ENCODE data around the gene IRF4.

Gene IRF4

DNA sequence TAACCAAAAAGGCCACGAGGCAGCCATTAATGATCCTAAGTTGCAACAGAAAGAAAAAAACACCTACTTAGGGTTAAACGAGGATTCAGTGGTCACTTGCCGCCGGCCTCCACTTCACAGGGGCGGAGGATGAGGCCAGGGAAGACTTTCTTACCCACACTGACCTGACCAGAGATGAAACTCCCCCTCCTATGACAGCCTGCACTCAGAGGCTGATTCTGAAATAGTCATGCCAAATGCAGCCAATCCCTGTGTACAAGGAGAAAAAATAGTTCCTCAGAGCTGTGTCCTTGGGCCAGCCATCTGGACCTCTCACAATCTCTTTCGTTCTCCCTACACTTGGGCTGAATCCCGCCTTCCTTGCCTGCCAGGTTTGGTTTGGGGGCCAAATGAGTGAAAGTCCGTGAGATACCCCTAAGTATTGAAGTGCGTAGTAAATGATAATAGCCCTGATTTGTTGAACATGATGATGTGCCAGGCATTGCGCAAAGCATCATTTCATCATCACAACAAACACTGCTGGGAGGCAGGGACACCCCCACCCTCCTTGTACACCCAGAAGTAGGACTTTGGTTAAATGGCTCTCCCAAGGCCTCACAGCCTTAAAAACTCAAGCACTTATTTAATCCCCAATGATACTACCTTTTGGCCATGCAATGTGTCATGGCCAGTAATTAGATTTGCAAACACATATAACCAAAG lies 3.2 kb upstream of the IRF4 start:
- DNase-seq (ENCODE audit: low read depth): no peak
- TF ChIP-seq, protein P1, sequence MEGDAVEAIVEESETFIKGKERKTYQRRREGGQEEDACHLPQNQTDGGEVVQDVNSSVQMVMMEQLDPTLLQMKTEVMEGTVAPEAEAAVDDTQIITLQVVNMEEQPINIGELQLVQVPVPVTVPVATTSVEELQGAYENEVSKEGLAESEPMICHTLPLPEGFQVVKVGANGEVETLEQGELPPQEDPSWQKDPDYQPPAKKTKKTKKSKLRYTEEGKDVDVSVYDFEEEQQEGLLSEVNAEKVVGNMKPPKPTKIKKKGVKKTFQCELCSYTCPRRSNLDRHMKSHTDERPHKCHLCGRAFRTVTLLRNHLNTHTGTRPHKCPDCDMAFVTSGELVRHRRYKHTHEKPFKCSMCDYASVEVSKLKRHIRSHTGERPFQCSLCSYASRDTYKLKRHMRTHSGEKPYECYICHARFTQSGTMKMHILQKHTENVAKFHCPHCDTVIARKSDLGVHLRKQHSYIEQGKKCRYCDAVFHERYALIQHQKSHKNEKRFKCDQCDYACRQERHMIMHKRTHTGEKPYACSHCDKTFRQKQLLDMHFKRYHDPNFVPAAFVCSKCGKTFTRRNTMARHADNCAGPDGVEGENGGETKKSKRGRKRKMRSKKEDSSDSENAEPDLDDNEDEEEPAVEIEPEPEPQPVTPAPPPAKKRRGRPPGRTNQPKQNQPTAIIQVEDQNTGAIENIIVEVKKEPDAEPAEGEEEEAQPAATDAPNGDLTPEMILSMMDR (IDR thresholded peaks at IDR 0.05; ENCODE audit: control insufficient read depth, extremely low read depth, insufficient read depth): no peak
- no peak overlapping the region for H3K4me3 ChIP-seq (ENCODE audit: low read depth, low read length)

DNA sequence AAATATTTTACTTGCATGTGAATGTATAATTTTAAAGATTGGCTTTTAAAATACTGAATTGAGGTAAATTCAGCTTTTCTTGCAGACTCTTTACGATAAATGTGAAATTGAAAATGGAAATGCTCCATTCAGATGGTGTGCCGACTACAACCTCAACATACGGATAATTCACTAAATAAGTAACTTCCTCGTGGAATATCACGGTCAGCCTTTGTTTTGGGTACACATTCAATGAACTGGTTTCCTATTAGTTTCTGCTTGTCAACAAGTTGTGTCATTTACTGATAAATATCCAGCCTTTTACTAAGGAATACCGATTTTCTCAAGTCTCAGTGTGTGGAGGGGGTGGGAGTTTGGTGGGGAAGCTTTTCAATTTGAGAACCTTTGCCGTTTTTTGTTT lies 2.4 kb upstream of the IRF4 start:
- TF ChIP-seq, protein P1 (IDR thresholded peaks at IDR 0.05; ENCODE audit: control insufficient read depth, extremely low read depth, insufficient read depth): no peak

DNA sequence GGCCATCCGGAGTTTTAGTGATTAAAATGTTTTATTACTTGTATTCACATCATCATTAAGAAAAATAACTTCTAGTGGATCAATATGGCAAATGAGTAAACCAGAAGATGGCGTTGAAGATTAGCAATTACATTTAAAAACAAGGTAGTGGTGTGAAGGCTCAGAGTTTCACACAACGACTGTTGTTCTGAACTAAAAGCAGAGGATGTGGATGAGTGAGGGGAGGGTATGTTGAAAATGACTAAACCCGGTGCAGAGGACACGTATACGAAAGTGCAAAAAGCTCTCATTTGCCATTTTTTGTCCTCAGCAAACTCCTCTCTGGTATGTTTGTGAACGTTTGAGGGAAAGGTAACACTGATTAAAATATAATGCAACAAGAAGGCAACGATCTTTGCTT lies 1.9 kb upstream of the IRF4 start:
- H3K4me3 ChIP-seq (ENCODE audit: low read depth, low read length): no peak overlapping the region
- TF ChIP-seq, protein P1 (IDR thresholded peaks at IDR 0.05; ENCODE audit: control insufficient read depth, extremely low read depth, insufficient read depth): peak; percentile 30; the same call in 1 of the 2 replicates
- no peak for DNase-seq (ENCODE audit: low read depth)

More for the DNA sequence above, 2.4 kb upstream of the IRF4 start:
- no peak overlapping the region for H3K4me3 ChIP-seq (ENCODE audit: low read depth, low read length)
- DNase-seq (ENCODE audit: low read depth): no peak

DNA sequence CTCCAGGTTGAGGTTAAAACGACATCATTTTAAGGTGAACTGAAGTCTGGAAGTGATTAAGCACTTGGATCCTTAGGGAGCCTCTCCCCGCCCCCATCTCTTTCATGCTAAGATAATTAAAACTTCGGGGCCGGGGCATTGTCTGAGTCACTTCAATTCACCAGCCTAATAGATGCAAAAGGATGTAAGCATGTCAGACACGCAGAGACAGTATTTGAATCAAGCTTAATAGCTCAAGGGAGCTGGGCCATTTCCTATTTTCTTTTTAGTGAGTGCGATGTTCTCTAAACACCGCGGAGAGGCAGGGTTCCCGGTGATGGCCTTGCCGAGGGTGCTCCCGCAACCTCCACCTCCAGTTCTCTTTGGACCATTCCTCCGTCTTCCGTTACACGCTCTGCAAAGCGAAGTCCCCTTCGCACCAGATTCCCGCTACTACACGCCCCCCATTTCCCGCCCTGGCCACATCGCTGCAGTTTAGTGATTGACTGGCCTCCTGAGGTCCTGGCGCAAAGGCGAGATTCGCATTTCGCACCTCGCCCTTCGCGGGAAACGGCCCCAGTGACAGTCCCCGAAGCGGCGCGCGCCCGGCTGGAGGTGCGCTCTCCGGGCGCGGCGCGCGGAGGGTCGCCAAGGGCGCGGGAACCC lies 516 bp upstream of the IRF4 start:
- no peak overlapping the region for H3K4me3 ChIP-seq (ENCODE audit: low read depth, low read length)
- TF ChIP-seq, protein P1 (IDR thresholded peaks at IDR 0.05; ENCODE audit: control insufficient read depth, extremely low read depth, insufficient read depth): no peak
- no peak for DNase-seq (ENCODE audit: low read depth)

DNA sequence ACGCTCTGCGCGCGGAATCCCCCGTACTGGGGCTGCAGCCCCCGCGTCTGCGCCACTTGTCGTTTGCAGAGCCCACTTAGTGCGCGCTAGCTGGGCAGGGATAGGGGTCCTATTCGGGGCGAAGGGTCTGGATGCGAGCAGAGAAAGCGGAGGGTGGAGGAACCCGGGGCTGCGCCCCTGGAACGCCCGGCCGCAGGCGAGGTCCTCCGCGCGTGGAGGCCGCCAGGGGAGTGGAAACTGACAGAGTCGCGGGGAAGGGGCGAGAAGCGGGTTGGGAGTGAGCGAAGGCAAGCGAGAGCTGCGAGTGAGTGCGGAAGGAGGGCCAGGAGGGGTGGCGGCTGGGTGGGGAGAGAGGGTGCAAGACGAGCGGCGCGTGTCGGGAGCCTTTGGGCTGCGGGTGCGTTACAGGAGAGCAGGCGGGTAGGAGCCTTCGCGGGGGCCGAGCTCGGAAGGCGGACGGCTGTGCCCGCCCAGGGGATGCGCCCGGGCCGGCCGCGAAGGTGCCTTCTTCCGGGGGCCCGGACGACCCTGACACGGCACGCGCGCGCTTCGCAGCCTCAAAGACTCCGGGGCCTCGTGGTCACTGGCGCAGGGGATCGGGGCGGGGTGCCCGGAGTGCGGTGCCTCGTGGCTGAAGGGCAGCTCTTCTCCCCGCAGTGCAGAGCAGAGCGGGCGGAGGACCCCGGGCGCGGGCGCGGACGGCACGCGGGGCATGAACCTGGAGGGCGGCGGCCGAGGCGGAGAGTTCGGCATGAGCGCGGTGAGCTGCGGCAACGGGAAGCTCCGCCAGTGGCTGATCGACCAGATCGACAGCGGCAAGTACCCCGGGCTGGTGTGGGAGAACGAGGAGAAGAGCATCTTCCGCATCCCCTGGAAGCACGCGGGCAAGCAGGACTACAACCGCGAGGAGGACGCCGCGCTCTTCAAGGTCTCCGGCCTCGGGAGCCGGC lies 1.2 kb downstream of the IRF4 start:
- TF ChIP-seq, protein P1 (IDR thresholded peaks at IDR 0.05; ENCODE audit: control insufficient read depth, extremely low read depth, insufficient read depth): no peak
- no peak overlapping the region for H3K4me3 ChIP-seq (ENCODE audit: low read depth, low read length)
- no peak for DNase-seq (ENCODE audit: low read depth)

DNA sequence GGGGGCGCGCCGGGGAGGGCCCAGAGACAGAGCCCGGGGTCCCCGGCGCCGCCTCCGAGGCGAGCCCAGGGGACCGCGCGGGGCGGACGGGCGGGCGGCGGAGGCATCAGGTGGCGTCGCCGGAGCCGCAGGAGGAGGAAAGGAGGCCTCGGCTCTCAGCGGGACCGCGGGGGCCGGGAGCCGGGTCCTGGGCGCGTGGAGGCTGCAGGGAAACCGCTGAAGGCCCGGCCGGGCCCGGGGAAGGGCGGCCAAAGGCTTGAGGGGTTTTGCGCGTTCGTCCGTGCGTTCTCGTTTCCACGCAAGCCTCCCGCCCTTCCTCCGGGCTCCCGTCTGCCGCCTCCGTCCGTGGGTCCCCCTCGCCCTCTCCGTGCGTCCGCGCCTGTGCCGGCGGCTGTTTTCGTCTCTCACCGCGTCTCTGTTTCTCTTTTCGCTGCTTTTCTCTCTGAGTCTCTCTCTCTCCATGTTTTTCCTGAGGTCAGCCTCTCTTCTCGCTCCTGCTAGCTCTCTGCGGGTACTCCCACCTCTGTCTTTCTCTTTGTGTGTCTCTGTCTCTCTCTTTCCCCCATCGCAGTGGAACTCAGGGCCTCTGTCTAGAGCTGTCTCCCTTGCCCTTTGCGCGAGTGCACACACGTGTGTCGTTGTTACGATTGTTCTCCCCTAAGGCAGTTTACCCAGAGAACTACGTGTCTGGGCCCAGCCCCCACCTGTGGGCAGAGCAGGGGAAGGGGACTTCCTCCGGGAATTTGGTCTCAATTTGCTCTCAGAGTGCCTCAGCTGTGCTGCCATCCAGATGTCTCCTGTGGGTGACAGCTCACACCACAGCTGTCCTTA lies 2.1 kb downstream of the IRF4 start:
- TF ChIP-seq, protein P1 (IDR thresholded peaks at IDR 0.05; ENCODE audit: control insufficient read depth, extremely low read depth, insufficient read depth): no peak
- DNase-seq (ENCODE audit: low read depth): no peak
- no peak overlapping the region for H3K4me3 ChIP-seq (ENCODE audit: low read depth, low read length)
